ENCODE measurements around the gene RBM14. TPM values are rescaled to one million over a fixed set of nuclear protein-coding genes. Genes with fewer than 3 reads are reported as not detected.
"Not testable (repeated sequence)": the region's sequence is repeated elsewhere in the genome, so short reads cannot be mapped to it uniquely, and the experiment has no call there.

The RBM14 gene
- total and polyA plus RNA-seq, 3 experiments from 2014 or later = 87.9 to 165 (median 152) TPM

DNA sequence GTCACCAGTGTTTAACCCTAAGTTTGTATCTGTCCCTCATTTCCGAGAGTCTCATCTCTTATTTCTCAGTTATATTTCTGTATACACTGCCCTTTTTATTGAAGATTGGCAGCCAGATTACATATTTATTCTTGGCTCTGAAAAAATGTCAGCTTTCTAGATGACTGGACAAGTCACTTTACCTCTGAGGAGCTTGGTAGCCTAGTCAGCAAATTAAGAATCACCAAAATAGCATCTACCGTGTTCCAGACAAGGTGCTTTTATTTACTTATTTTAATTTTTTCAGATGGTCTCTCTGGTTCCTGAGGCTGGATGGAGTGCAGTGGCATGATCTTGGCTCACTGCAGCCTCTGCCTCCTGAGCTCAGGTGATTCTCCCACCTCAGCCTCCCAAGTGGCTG is 16.5 kb downstream of the RBM14 start:
- CTCF ChIA-PET = interaction anchor here (1.4 kb wide), 1 partner anchor 12 kb away, joined by 3 read pairs; no protein-coding TSS in a partner anchor

DNA sequence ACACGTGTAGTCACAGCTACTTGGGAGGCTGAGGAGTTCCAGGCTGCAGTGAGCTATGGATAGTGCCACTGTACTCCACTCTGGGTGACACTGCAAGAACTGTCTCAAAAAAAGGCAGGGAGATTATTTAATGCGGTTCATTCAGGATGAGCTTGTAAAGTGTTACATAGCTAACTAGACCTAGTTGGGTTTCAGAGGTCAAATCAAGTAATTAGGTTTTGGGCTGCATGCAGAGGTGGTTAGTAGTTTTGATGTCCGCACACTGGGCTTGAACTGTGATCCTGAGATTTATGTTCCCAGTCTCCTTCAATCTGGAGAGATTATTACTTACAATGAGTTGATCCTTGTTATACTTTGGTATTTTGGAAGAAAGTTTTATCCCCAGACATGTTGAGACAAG is 20.0 kb downstream of the RBM14 start:
- Mint-ChIP-seq H3K4me1 (peaks cover 47 to 64% (median 62%) of the 10 kb centered on the region in 3 donors), H3K4me3 (peak overlapping the region in 3 of 7 donors; percentile 12 to 53 (median 20)), H3K27me3 (peaks cover 0 to 3% of the 10 kb centered on the region in 2 donors), H3K27ac (peak overlapping the region in 7 of 8 donors; percentile 43 to 95 (median 68)), H3K9me3 (no peaks in the 10 kb centered on the region), H3K36me3 (peaks cover 5 to 57% (median 22%) of the 10 kb centered on the region in 3 donors)
- CTCF ChIA-PET = interaction anchor here (1.4 to 3.5 kb wide), 2 partner anchors 9 to 42 kb away, joined by 4 to 14 read pairs; partner anchors contain the start of gene RBM4B
- Histone ChIP-seq H3K27ac (ENCODE audit: low read depth, low read length) (no peak overlapping the region), H3K36me3 (ENCODE audit: insufficient read depth, low read length) (peaks cover 17% of the 10 kb centered on the region), H3K27me3 (ENCODE audit: insufficient read depth, low read length, poor library complexity, severe bottlenecking) (no peaks in the 10 kb centered on the region), H3K4me3 (ENCODE audit: low read length) (no peak overlapping the region), H3K9me3 (ENCODE audit: low read length) (no peaks in the 10 kb centered on the region), H3K4me1 (ENCODE audit: insufficient read depth, low read length) (peaks cover 30% of the 10 kb centered on the region)
- DNase-seq = no peak
- POLR2A ChIA-PET = interaction anchor here (5.1 kb wide), 1 partner anchor 19 kb away, joined by 153 read pairs; the partner anchor contains the start of gene RBM14

More for the DNA sequence above, 16.5 kb downstream of the RBM14 start:
- no peak overlapping the region for H3K27ac ChIP-seq (ENCODE audit: low read depth, low read length)
- peaks cover 26% of the 10 kb centered on the region for H3K4me1 ChIP-seq (ENCODE audit: insufficient read depth, low read length)
- no peaks in the 10 kb centered on the region for H3K9me3 ChIP-seq (ENCODE audit: low read length)
- Mint-ChIP-seq H3K9me3 (no peaks in the 10 kb centered on the region), H3K4me3 (no peak overlapping the region), H3K36me3 (peaks cover 5 to 47% (median 16%) of the 10 kb centered on the region in 3 donors), H3K27ac (peak overlapping the region in 1 of 8 donors; percentile 50), H3K4me1 (peaks cover 44 to 59% (median 57%) of the 10 kb centered on the region in 3 donors), H3K27me3 (no peaks in the 10 kb centered on the region)
- POLR2A ChIA-PET = no interaction called here
- no peak overlapping the region for H3K4me3 ChIP-seq (ENCODE audit: low read length)
- H3K36me3 ChIP-seq (ENCODE audit: insufficient read depth, low read length) = peaks cover 21% of the 10 kb centered on the region
- DNase-seq = no peak
- no peaks in the 10 kb centered on the region for H3K27me3 ChIP-seq (ENCODE audit: insufficient read depth, low read length, poor library complexity, severe bottlenecking)

DNA sequence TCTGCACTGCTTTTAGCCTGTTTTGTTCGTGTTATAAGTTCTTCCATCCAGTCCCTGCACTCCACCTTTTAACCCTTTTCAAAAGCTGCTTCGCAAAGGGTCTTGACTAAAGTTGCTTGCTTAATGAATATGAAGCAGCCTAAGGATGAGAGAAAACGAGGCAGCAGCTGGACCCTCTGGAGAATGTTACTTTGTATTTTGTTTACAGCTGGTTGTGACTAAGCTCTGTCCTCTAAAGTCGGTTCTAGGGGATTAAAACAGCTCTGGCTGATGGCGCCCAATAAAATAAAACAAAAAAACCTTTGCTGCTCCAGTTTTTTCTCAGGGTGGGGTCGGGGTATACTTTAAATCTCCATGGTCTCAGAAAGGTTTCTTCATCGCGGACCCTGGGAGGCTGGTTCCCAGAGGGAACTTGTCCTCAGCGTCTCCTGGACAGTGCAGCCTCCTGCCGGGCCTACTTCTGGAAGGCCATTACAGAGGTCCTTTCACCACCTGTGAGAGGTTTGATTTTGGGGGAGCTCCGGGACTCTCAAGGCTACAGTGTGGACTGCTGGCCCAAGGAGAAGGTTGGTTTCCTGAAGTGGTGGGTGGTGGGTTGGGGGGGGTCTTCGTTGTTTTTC is 21.2 kb downstream of the RBM14 start:
- Histone ChIP-seq H3K27ac (ENCODE audit: low read depth, low read length) (peak overlapping the region; percentile 52), H3K27me3 (ENCODE audit: insufficient read depth, low read length, poor library complexity, severe bottlenecking) (no peaks in the 10 kb centered on the region), H3K9me3 (ENCODE audit: low read length) (no peaks in the 10 kb centered on the region), H3K36me3 (ENCODE audit: insufficient read depth, low read length) (peaks cover 29% of the 10 kb centered on the region), H3K4me1 (ENCODE audit: insufficient read depth, low read length) (peaks cover 37% of the 10 kb centered on the region), H3K4me3 (ENCODE audit: low read length) (peak overlapping the region; percentile 52)
- POLR2A ChIA-PET = interaction anchor here (0.6 to 5.1 kb wide), 18 partner anchors 9 to 292 kb away, joined by 3 to 153 read pairs (median 6); partner anchors contain the start of genes CCDC87, CCS, RBM14 and RBM4B
- Mint-ChIP-seq H3K36me3 (peaks cover 6 to 63% (median 23%) of the 10 kb centered on the region in 3 donors), H3K9me3 (no peaks in the 10 kb centered on the region), H3K4me3 (peak overlapping the region; percentile 93 to 100 (median 97)), H3K27me3 (peaks cover 0 to 3% of the 10 kb centered on the region in 2 donors), H3K27ac (peak overlapping the region; percentile 93 to 99 (median 98)), H3K4me1 (peaks cover 55 to 66% (median 66%) of the 10 kb centered on the region in 3 donors)
- DNase-seq = no peak
- CTCF ChIA-PET = interaction anchor here (0.8 to 3.5 kb wide), 12 partner anchors 8 to 59 kb away, joined by 3 to 30 read pairs (median 10); partner anchors contain the start of genes CCDC87, CCS, RBM14 and RBM4B

DNA sequence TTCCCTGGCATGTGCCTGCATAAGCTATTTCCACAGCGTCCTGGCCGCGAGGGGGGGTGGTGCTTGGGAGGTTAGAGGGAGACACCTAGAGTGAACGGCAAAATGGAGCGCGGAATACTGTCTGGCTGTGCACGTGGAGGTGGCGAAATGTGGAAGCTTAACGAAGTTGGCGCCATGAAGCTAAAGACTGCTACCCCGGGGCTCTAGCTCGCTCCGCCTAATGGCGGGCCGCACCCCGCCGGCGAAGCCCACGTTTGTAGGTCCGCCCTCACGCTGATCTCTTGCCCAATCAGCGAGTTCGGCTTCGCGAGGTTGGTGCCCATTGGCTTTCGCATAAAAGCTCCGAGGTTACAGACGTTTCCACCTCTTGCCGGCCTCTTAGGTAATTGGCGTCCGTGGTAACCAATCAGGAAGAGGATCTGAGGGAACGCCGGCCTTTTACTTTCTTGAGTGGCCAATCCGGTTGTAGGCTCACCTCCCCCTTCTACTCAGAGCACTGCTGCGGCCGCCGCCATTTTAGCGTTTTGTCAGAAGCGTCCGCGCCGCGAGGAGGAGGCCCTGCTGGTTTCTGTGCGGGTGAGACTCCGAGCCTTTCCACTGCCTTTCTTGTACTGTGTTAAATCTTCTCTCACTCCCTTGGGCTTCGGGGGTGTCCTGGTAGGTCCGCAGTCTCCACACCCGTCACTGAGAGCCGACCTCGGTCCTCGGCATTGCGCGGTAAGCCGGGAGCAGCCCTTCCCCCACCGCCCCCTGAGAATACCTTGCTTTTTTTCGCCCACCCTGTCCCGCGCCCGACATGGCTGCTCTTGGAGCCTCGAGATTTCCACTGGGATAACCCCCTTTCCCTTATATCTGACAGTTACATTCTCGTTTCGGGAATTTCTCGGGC is 22.0 kb downstream of the RBM14 start, which contains the start of gene RBM4:
TSS of gene RBM4 (plus strand) at position 527 of the 889 bp plus-strand sequence. CDS start 1,009 bp downstream, outside the sequence.
- peaks cover 0 to 6% of the 10 kb centered on the region in 2 donors for H3K27me3 Mint-ChIP-seq
- peaks cover 37% of the 10 kb centered on the region for H3K36me3 ChIP-seq (ENCODE audit: insufficient read depth, low read length)
- POLR2A ChIA-PET = interaction anchor here (0.6 to 5.1 kb wide), 21 partner anchors 9 to 349 kb away, joined by 3 to 153 read pairs (median 5); partner anchors contain the start of genes CCDC87, CCS, PELI3 and RBM14
- H3K9me3 ChIP-seq (ENCODE audit: low read length) = no peaks in the 10 kb centered on the region
- H3K9me3 Mint-ChIP-seq = no peaks in the 10 kb centered on the region
- H3K4me1 ChIP-seq (ENCODE audit: insufficient read depth, low read length) = peaks cover 45% of the 10 kb centered on the region
- peak within 1 kb of the TSS; percentile 92 for H3K4me3 ChIP-seq (ENCODE audit: low read length)
- H3K27ac ChIP-seq (ENCODE audit: low read depth, low read length) = peak within 1 kb of the TSS; percentile 92
- peak within 1 kb of the TSS; percentile 93 to 99 (median 98) for H3K27ac Mint-ChIP-seq
- H3K4me1 Mint-ChIP-seq = peaks cover 63 to 73% (median 70%) of the 10 kb centered on the region in 3 donors
- peaks cover 13 to 68% (median 29%) of the 10 kb centered on the region in 3 donors for H3K36me3 Mint-ChIP-seq
- CTCF ChIA-PET = interaction anchor here (0.6 to 3.5 kb wide), 17 partner anchors 9 to 1521 kb away, joined by 3 to 30 read pairs (median 7); partner anchors contain the start of genes CCDC87, CCS, RBM14 and RBM4B
- H3K27me3 ChIP-seq (ENCODE audit: insufficient read depth, low read length, poor library complexity, severe bottlenecking) = no peaks in the 10 kb centered on the region
- H3K4me3 Mint-ChIP-seq = peak within 1 kb of the TSS; percentile 93 to 100 (median 97)
- peak; percentile 92 to 99 (median 97) for DNase-seq

DNA sequence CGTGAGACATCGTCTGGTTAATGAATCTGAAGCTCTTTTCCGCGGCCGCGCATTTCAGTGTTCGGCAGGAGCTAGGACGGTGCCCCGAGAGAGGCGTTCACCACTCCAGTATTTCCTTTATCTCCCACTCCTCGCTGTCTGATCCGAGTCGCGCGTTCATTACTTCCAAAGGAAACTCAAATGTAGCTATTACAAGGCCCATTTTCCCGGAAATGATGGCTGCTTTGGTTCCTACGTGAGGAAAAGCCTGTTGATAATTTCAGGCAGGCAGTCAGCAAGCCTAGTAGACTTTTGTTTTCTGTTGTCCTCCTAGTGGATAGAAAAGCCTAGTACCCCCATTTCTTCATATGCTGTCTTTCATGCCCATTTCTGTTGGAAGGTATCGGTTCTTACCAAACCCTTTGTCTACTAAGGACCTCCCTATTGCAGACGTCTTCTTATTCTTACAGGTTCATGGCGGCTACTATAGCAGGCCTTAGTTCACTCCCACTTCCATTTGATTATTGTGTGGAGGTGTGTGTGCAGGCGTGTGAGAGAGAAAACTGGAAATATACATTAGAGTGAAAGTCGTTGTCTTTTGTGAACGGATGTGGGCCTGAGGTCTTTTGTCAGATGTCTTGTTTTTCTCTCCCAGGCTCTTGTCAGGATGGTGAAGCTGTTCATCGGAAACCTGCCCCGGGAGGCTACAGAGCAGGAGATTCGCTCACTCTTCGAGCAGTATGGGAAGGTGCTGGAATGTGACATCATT is 22.8 kb downstream of the RBM14 start:
- H3K36me3 Mint-ChIP-seq = peaks cover 16 to 75% (median 29%) of the 10 kb centered on the region in 3 donors
- ChIA-PET POLR2A (interaction anchor here (0.6 to 5.1 kb wide), 13 partner anchors 14 to 350 kb away, joined by 3 to 153 read pairs (median 4); partner anchors contain the start of genes CCDC87, CCS, DPP3 and PELI3), CTCF (interaction anchor here (0.7 to 3.5 kb wide), 9 partner anchors 10 to 437 kb away, joined by 3 to 30 read pairs (median 9); partner anchors contain the start of genes RBM14 and RBM4B)
- H3K4me3 ChIP-seq (ENCODE audit: low read length) = peak overlapping the region; percentile 92
- H3K4me1 Mint-ChIP-seq = peaks cover 71 to 79% (median 77%) of the 10 kb centered on the region in 3 donors
- no peaks in the 10 kb centered on the region for H3K27me3 ChIP-seq (ENCODE audit: insufficient read depth, low read length, poor library complexity, severe bottlenecking)
- peak overlapping the region; percentile 93 to 100 (median 97) for H3K4me3 Mint-ChIP-seq
- H3K9me3 ChIP-seq (ENCODE audit: low read length) = no peaks in the 10 kb centered on the region
- peak overlapping the region; percentile 93 to 99 (median 98) for H3K27ac Mint-ChIP-seq
- no peaks in the 10 kb centered on the region for H3K9me3 Mint-ChIP-seq
- peak overlapping the region; percentile 92 for H3K27ac ChIP-seq (ENCODE audit: low read depth, low read length)
- H3K36me3 ChIP-seq (ENCODE audit: insufficient read depth, low read length) = peaks cover 45% of the 10 kb centered on the region
- peaks cover 0 to 6% of the 10 kb centered on the region in 2 donors for H3K27me3 Mint-ChIP-seq
- peak in 3 of 5 donors; percentile 31 to 69 (median 51) for DNase-seq
- H3K4me1 ChIP-seq (ENCODE audit: insufficient read depth, low read length) = peaks cover 53% of the 10 kb centered on the region

DNA sequence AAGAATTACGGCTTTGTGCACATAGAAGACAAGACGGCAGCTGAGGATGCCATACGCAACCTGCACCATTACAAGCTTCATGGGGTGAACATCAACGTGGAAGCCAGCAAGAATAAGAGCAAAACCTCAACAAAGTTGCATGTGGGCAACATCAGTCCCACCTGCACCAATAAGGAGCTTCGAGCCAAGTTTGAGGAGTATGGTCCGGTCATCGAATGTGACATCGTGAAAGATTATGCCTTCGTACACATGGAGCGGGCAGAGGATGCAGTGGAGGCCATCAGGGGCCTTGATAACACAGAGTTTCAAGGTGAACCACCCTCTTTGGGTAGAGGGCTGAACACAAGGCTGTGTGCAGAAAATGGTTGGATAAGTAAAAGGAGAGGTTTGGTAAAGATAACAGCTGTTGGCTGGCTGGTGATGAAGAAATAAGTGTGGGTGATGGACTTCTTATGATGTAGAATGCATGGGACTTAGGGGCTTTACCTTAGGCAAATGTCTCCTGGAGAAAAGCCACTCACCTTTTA is 23.4 kb downstream of the RBM14 start:
- ChIA-PET POLR2A (interaction anchor here (0.6 to 5.1 kb wide), 7 partner anchors 14 to 173 kb away, joined by 3 to 153 read pairs (median 23); partner anchors contain the start of genes RBM14 and RBM4B), CTCF (interaction anchor here (1.3 to 3.5 kb wide), 4 partner anchors 9 to 38 kb away, joined by 3 to 30 read pairs (median 12); partner anchors contain the start of gene RBM4B)
- H3K36me3 Mint-ChIP-seq = peaks cover 12 to 76% (median 28%) of the 10 kb centered on the region in 3 donors
- DNase-seq; H3K9me3 ChIP-seq (ENCODE audit: low read length); H3K27me3 Mint-ChIP-seq; H3K27me3 ChIP-seq (ENCODE audit: insufficient read depth, low read length, poor library complexity, severe bottlenecking); H3K9me3 Mint-ChIP-seq: not testable (repeated sequence)
- peaks cover 72 to 79% (median 77%) of the 10 kb centered on the region in 3 donors for H3K4me1 Mint-ChIP-seq
- H3K4me3 ChIP-seq (ENCODE audit: low read length) = peak overlapping the region; percentile 92
- H3K36me3 ChIP-seq (ENCODE audit: insufficient read depth, low read length) = peaks cover 51% of the 10 kb centered on the region
- H3K27ac Mint-ChIP-seq = peak overlapping the region; percentile 93 to 99 (median 98)
- H3K4me1 ChIP-seq (ENCODE audit: insufficient read depth, low read length) = peaks cover 60% of the 10 kb centered on the region
- H3K27ac ChIP-seq (ENCODE audit: low read depth, low read length) = peak overlapping the region; percentile 92
- peak overlapping the region; percentile 93 to 100 (median 97) for H3K4me3 Mint-ChIP-seq

All from CD8-positive, alpha-beta memory T cell (primary cell).